ENCODE results near the gene FAM209B. TPM values are rescaled to one million over a fixed set of nuclear protein-coding genes. Genes with fewer than 3 reads are reported as not detected.

Gene FAM209B
- total and polyA plus RNA-seq, 10 of the 15 experiments (the other 5 are each of a cell fraction or from before 2014, with no cell fraction given): 0.22 to 0.77 (median 0.41) TPM; not detected in 2

GRCh38 chr20:56517211-56517610, 15.8 kb upstream of the FAM209B start (continued):
- TF ChIP-seq ATF2 (IDR thresholded peaks at IDR 0.05; ENCODE audit: low read length): no peak

GRCh38 chr20:56517641-56518040, 15.4 kb upstream of the FAM209B start:
- no TSS peak for BruUV-seq (replicated peaks)
- peaks cover 14 to 39% of the 10 kb centered on the region in 2 experiments for H3K36me3 ChIP-seq (ENCODE audit: control insufficient read depth in 2 of 2, insufficient read depth in 2 of 2, low read length in 1 of 2)
- TF ChIP-seq MXI1 (IDR thresholded peaks at IDR 0.05; ENCODE audit: low read depth, low read length) (no peak), ZNF217 (IDR thresholded peaks at IDR 0.05) (no peak), ELK1 (IDR thresholded peaks at IDR 0.05; ENCODE audit: low read depth, low read length) (no peak), ZZZ3 (IDR thresholded peaks at IDR 0.05; ENCODE audit: control insufficient read depth, insufficient read length, low read depth) (no peak), SKIL (IDR thresholded peaks at IDR 0.05; ENCODE audit: low read depth, poor library complexity, severe bottlenecking) (no peak), NR2C2 (IDR thresholded peaks at IDR 0.05; ENCODE audit: borderline replicate concordance, control insufficient read depth, insufficient read length, low read depth) (no peak), PAX8 (IDR thresholded peaks at IDR 0.05) (no peak), CHD4 (IDR thresholded peaks at IDR 0.05) (no peak), FOXK2 (IDR thresholded peaks at IDR 0.05) (no peak), NFYB (IDR thresholded peaks at IDR 0.05; ENCODE audit: insufficient read depth, low read depth, low read length) (no peak), CBX3 (IDR thresholded peaks at IDR 0.05; ENCODE audit: borderline replicate concordance, low read depth) (no peak), GATAD2B (conservative IDR thresholded peaks at IDR 0.05; ENCODE audit: low read depth) (no peak), KLF5 (IDR thresholded peaks at IDR 0.05; ENCODE audit: partially characterized antibody) (no peak), JUND (IDR thresholded peaks at IDR 0.05; ENCODE audit: low read depth, low read length) (no peak), ZNF592 (IDR thresholded peaks at IDR 0.05) (no peak)

More at GRCh38 chr20:56517641-56518040, 15.4 kb upstream of the FAM209B start:
- FAIRE-seq: no peak
- ChIA-PET SMC1A (ENCODE audit: uncharacterized antibody, unreplicated experiment) (no interaction called here), POLR2A (no interaction called here), CTCF (no interaction called here), RAD21 (ENCODE audit: unreplicated experiment) (no interaction called here)
- no peaks in the 10 kb centered on the region for H3K4me1 ChIP-seq (ENCODE audit: control insufficient read depth, insufficient read depth, low read length)
- no peak overlapping the region for H2AFZ ChIP-seq (ENCODE audit: control insufficient read depth, low read depth, low read length)
- H3K27ac ChIP-seq (ENCODE audit: control insufficient read depth, insufficient read depth): no peak overlapping the region
- H3K9me3 ChIP-seq (replicated peaks; ENCODE audit: control insufficient read depth, insufficient read depth, low read length): peaks cover 7% of the 10 kb centered on the region; the same call in 2 of the 3 replicates
- no peaks in the 10 kb centered on the region for H3K79me2 ChIP-seq (ENCODE audit: control insufficient read depth, insufficient read depth, low read length)
- DNase-seq (ENCODE audit: low read depth, low spot score): no peak
- WGBS (ENCODE audit: insufficient coverage, insufficient replicate concordance, low lambda C conversion rate, missing lambda C conversion rate): 96% methylated on average over 8 of the region's 8 CpGs
- no peaks in the 10 kb centered on the region for H3K27me3 ChIP-seq (replicated peaks in 1 of 2; ENCODE audit: control insufficient read depth in 2 of 2, insufficient read depth in 2 of 2, low read length in 1 of 2)
- no peak overlapping the region for H3K9ac ChIP-seq (ENCODE audit: control insufficient read depth, insufficient read depth, low read length)
- intact Hi-C loops (cut with micrococcal nuclease; ENCODE audit: unreplicated experiment): no loop called here
- H3K4me2 ChIP-seq (ENCODE audit: control insufficient read depth, insufficient read depth): no peak overlapping the region
- no peaks in the 10 kb centered on the region for H4K20me1 ChIP-seq (ENCODE audit: control insufficient read depth, insufficient read depth)
- ATAC-seq: no peak
- in situ Hi-C loops (cut with MboI): no loop called here
- no peak overlapping the region for H3K4me3 ChIP-seq
